WI38 (cell line): Measurements from ENCODE around the gene MYO1H.

Experiments used
- H3K4me3 ChIP-seq: 2 replicates; pipeline ENCODE4 v1.5.1; 2011; ENCODE audit warnings: low read depth, mild to moderate bottlenecking, control low read depth, low read length
- TF ChIP-seq, protein P1 (sequence below): IDR thresholded peaks from 2 replicates; pipeline ENCODE4 v1.5.1; 2012; ENCODE audit warnings: low read depth, mild to moderate bottlenecking, control low read depth, low read length

MYO1H gene

DNA sequence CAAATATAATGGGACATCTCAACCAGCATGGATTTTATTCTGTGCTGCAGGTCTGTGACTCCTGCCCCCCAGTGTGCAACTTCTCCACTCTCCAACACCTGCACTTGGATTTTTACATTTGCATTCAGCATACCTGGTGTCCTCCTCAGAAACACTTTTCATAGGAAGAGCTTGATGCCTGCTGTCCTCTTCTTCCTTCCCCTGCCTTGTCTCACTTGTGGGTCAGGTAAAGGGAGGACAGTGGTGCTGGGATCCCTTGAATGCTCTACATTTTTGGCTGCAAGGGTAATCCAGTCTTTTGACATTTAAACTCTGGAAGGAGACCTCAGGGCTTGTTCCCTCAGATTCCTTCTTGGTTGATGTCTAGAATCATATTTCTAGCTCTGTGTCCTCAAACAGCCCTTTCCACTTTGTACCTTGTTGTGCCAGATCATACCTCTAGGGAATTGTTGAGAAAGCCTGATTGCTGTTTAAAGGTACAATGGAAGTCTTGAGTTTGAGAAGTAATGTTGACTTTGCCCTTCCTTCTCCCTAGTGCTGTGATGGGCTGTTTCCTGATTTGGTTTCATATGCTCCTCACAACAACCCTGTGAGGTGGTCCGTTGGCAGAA is 142.4 kb downstream of the MYO1H start:
- TF ChIP-seq, protein P1, sequence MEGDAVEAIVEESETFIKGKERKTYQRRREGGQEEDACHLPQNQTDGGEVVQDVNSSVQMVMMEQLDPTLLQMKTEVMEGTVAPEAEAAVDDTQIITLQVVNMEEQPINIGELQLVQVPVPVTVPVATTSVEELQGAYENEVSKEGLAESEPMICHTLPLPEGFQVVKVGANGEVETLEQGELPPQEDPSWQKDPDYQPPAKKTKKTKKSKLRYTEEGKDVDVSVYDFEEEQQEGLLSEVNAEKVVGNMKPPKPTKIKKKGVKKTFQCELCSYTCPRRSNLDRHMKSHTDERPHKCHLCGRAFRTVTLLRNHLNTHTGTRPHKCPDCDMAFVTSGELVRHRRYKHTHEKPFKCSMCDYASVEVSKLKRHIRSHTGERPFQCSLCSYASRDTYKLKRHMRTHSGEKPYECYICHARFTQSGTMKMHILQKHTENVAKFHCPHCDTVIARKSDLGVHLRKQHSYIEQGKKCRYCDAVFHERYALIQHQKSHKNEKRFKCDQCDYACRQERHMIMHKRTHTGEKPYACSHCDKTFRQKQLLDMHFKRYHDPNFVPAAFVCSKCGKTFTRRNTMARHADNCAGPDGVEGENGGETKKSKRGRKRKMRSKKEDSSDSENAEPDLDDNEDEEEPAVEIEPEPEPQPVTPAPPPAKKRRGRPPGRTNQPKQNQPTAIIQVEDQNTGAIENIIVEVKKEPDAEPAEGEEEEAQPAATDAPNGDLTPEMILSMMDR, result no peak
- no peak overlapping the region for H3K4me3 ChIP-seq

DNA sequence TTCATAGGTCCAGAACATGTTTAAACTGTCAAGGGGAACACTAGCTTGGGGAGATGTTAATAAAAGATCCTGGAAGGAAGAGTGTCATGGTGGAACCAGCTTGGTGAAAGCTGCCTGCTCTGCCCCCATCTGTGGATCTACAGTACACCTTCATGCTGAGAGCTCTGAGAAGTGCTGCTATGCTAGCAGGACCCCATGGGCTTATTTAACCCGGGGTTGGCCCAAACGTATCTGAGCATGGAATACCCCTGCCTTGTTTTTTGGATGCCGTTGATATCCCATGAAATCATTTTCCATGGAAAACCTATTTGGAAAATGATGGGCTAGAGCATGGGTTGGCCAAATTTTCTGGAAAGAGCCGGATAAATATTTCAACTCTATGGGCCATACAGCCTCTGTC is 144.0 kb downstream of the MYO1H start:
- no peak overlapping the region for H3K4me3 ChIP-seq
- TF ChIP-seq, protein P1, result no peak

DNA sequence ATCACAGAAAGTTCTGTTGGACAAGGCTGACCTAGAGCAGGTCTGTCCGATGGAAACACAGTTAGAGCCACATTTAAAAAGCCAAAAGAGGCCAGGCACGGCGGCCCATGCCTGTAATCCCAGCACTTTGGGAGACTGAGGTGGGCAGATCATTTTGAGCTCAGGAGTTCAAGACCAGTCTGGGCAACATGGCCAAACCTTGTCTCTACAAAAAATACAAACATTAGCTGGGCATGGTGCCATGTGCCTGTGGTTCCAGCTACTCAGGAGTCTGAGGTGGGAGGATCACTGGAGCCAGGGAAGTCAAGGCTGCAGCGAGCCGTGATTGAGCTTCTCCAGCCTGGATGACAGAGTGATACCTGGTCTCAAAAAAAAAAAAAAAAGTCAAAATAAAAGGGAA is 144.7 kb downstream of the MYO1H start:
- no peak overlapping the region for H3K4me3 ChIP-seq
- TF ChIP-seq, protein P1, result no peak

GRCh38 chr12:109493090-109493489 is 145.4 kb downstream of the MYO1H start:
- no peak overlapping the region for H3K4me3 ChIP-seq
- TF ChIP-seq, protein P1, result no peak

GRCh38 chr12:109493938-109494337 is 146.2 kb downstream of the MYO1H start:
- TF ChIP-seq, protein P1, result no peak
- no peak overlapping the region for H3K4me3 ChIP-seq

GRCh38 chr12:109494348-109494881 is 146.7 kb downstream of the MYO1H start:
- no peak overlapping the region for H3K4me3 ChIP-seq
- TF ChIP-seq, protein P1, result no peak

- H3K4me3 ChIP-seq, result no peak overlapping the region
- TF ChIP-seq, protein P1, result no peak
Observed at GRCh38 chr12:109495012-109495411, 147.3 kb downstream of the MYO1H start.
